ENCODE data around the gene SPATA21. TPM values are rescaled to one million over a fixed set of nuclear protein-coding genes. Genes with fewer than 3 reads are reported as not detected.

The SPATA21 gene
- polyA plus RNA-seq, 1 donor (not counting 4 experiments of a cell fraction or from before 2014, with no cell fraction given): 0.04 TPM

GRCh38 chr1:16447641-16448040, 10.4 kb upstream of the SPATA21 start:
- FAIRE-seq (no peak), DNase-seq (ENCODE audit: low read depth, low spot score) (no peak)
- H3K36me3 ChIP-seq (ENCODE audit: control insufficient read depth in 2 of 2, extremely low read depth in 1 of 2, insufficient read depth in 2 of 2, low read length in 2 of 2): peaks cover 43 to 65% of the 10 kb centered on the region in 2 experiments
- no peaks in the 10 kb centered on the region for H3K9me3 ChIP-seq (ENCODE audit: control insufficient read depth, low read depth, low read length)
- no peak overlapping the region for H3K9ac ChIP-seq (ENCODE audit: control insufficient read depth, extremely low read depth, insufficient read depth, low read length)
- no peaks in the 10 kb centered on the region for H3K9me1 ChIP-seq (ENCODE audit: control insufficient read depth, extremely low read depth, insufficient read depth, low read length)
- H3K79me2 ChIP-seq (ENCODE audit: control insufficient read depth, insufficient read depth, low read length): peaks cover 55% of the 10 kb centered on the region
- H3K4me2 ChIP-seq (ENCODE audit: control insufficient read depth, extremely low read depth, insufficient read depth, low read depth, low read length): no peak overlapping the region
- no peaks in the 10 kb centered on the region for H4K20me1 ChIP-seq (ENCODE audit: control insufficient read depth, extremely low read depth, insufficient read depth, low read length)
- H3K27me3 ChIP-seq (ENCODE audit: control insufficient read depth, extremely low read depth, insufficient read depth, low read length): no peaks in the 10 kb centered on the region
- H3K4me3 ChIP-seq (ENCODE audit: control insufficient read depth in 2 of 3, extremely low read depth in 1 of 3, insufficient read depth in 2 of 3, low read depth in 1 of 3, low read length in 3 of 3): no peak overlapping the region
- dilution Hi-C loops (cut with MboI; ENCODE audit: extremely low pct_ligation_motif_present, low sequenced_read_pairs): no loop called here
- TF ChIP-seq CTCF (optimal IDR thresholded peaks at IDR 0.05 in 1 of 3, IDR thresholded peaks at IDR 0.05 in 1 of 3, conservative IDR thresholded peaks at IDR 0.05 in 1 of 3; ENCODE audit: extremely low read depth in 1 of 3, insufficient read depth in 2 of 3, low read length in 3 of 3) (no peak), EZH2 (IDR thresholded peaks at IDR 0.05; ENCODE audit: low read length) (no peak)
- H3K4me1 ChIP-seq (ENCODE audit: control insufficient read depth, extremely low read depth, insufficient read depth, low read length): no peaks in the 10 kb centered on the region
- H2AFZ ChIP-seq (ENCODE audit: control insufficient read depth, low read length): no peak overlapping the region
- no peak overlapping the region for H3K27ac ChIP-seq (ENCODE audit: control insufficient read depth, insufficient read depth, low read length)

- H3K4me3 ChIP-seq (ENCODE audit: control insufficient read depth in 2 of 3, extremely low read depth in 1 of 3, insufficient read depth in 2 of 3, low read depth in 1 of 3, low read length in 3 of 3): no peak overlapping the region
- H3K4me2 ChIP-seq (ENCODE audit: control insufficient read depth, extremely low read depth, insufficient read depth, low read depth, low read length): no peak overlapping the region
- H3K9me1 ChIP-seq (ENCODE audit: control insufficient read depth, extremely low read depth, insufficient read depth, low read length): no peaks in the 10 kb centered on the region
- no peak for TF ChIP-seq CTCF (optimal IDR thresholded peaks at IDR 0.05 in 1 of 3, IDR thresholded peaks at IDR 0.05 in 1 of 3, conservative IDR thresholded peaks at IDR 0.05 in 1 of 3; ENCODE audit: extremely low read depth in 1 of 3, insufficient read depth in 2 of 3, low read length in 3 of 3)
- no peak for TF ChIP-seq EZH2 (IDR thresholded peaks at IDR 0.05; ENCODE audit: low read length)
- no peaks in the 10 kb centered on the region for H4K20me1 ChIP-seq (ENCODE audit: control insufficient read depth, extremely low read depth, insufficient read depth, low read length)
- no peaks in the 10 kb centered on the region for H3K27me3 ChIP-seq (ENCODE audit: control insufficient read depth, extremely low read depth, insufficient read depth, low read length)
- no peak for FAIRE-seq
- H3K36me3 ChIP-seq (ENCODE audit: control insufficient read depth in 2 of 2, extremely low read depth in 1 of 2, insufficient read depth in 2 of 2, low read length in 2 of 2): peaks cover 35 to 54% of the 10 kb centered on the region in 2 experiments
- peaks cover 3% of the 10 kb centered on the region for H3K4me1 ChIP-seq (ENCODE audit: control insufficient read depth, extremely low read depth, insufficient read depth, low read length)
- H2AFZ ChIP-seq (ENCODE audit: control insufficient read depth, low read length): no peak overlapping the region
- H3K9me3 ChIP-seq (ENCODE audit: control insufficient read depth, low read depth, low read length): no peaks in the 10 kb centered on the region
- peaks cover 66% of the 10 kb centered on the region for H3K79me2 ChIP-seq (ENCODE audit: control insufficient read depth, insufficient read depth, low read length)
- DNase-seq (ENCODE audit: low read depth, low spot score): no peak
- H3K27ac ChIP-seq (ENCODE audit: control insufficient read depth, insufficient read depth, low read length): no peak overlapping the region
- dilution Hi-C loops (cut with MboI; ENCODE audit: extremely low pct_ligation_motif_present, low sequenced_read_pairs): no loop called here
- H3K9ac ChIP-seq (ENCODE audit: control insufficient read depth, extremely low read depth, insufficient read depth, low read length): no peak overlapping the region
These were observed 8.9 kb upstream of the SPATA21 start for GRCh38 chr1:16446116-16446515.
